ENCODE measurements around the gene KRT33A. TPM values are rescaled to one million over a fixed set of nuclear protein-coding genes. Genes with fewer than 3 reads are reported as not detected.

Gene KRT33A
- total RNA-seq, 1 experiment from 2014 or later = not detected

- Histone ChIP-seq H3K56ac (ENCODE audit: insufficient read length, low read depth, low read length) (no peak overlapping the region), H3K9me3 (ENCODE audit: control insufficient read depth, low read depth, low read length) (no peaks in the 10 kb centered on the region), H4K91ac (ENCODE audit: insufficient read length, low read depth, low read length) (no peak overlapping the region), H3K79me1 (ENCODE audit: insufficient read depth, low read depth, low read length, poor library complexity, severe bottlenecking) (no peaks in the 10 kb centered on the region), H3K23ac (ENCODE audit: insufficient read length, low read depth, low read length) (no peak overlapping the region), H4K8ac (replicated peaks; ENCODE audit: insufficient read length, low read depth, low read length) (no peak overlapping the region), H3K18ac (ENCODE audit: insufficient read length, low read depth, low read length) (no peak overlapping the region), H3K14ac (ENCODE audit: insufficient read depth, low read length) (no peak overlapping the region), H4K5ac (ENCODE audit: insufficient read length, low read depth, low read length) (no peak overlapping the region), H3T11ph (ENCODE audit: low read length) (no peak overlapping the region), H2AK5ac (ENCODE audit: insufficient read length, low read length) (no peak overlapping the region), H2BK20ac (ENCODE audit: low read depth, low read length, poor library complexity, severe bottlenecking) (no peak overlapping the region), H2BK120ac (ENCODE audit: low read depth, low read length, poor library complexity, severe bottlenecking) (no peak overlapping the region), H3K4me2 (ENCODE audit: insufficient read depth, insufficient read length, low read length) (no peak overlapping the region), H3K4ac (ENCODE audit: low read depth, low read length) (no peak overlapping the region), H3K27me3 (ENCODE audit: insufficient read depth, low read length) (no peaks in the 10 kb centered on the region), H2BK15ac (ENCODE audit: low read depth, low read length) (no peak overlapping the region), H2BK5ac (ENCODE audit: insufficient read length, low read length) (no peak overlapping the region), H3K23me2 (ENCODE audit: insufficient read length, low read depth, low read length, poor library complexity, severe bottlenecking) (no peaks in the 10 kb centered on the region), H3K27ac (ENCODE audit: insufficient read length, low read depth, low read length) (no peak overlapping the region), H3K4me1 (ENCODE audit: insufficient read depth, low read length) (no peaks in the 10 kb centered on the region; the same call in 1 of the 2 replicates), H3K9ac (ENCODE audit: extremely low read depth, insufficient read length, low read length) (no peak overlapping the region), H2BK12ac (ENCODE audit: insufficient read length, low read depth, low read length) (no peak overlapping the region), H2AFZ (ENCODE audit: low read length) (no peak overlapping the region), H3K79me2 (ENCODE audit: insufficient read depth, low read length) (no peaks in the 10 kb centered on the region), H4K20me1 (ENCODE audit: control insufficient read depth, insufficient read depth, insufficient read length) (no peaks in the 10 kb centered on the region)
- H3K4me3 Mint-ChIP-seq = no peak overlapping the region
- H3K27ac Mint-ChIP-seq = no peak overlapping the region
- peaks cover 15% of the 10 kb centered on the region for H3K27me3 Mint-ChIP-seq (ENCODE audit: low read depth)
- no peak for TF ChIP-seq CTCF (conservative IDR thresholded peaks at IDR 0.05)
- H3K9me3 Mint-ChIP-seq = no peaks in the 10 kb centered on the region
- DNase-seq = no peak
- peaks cover 0 to 2% of the 10 kb centered on the region in 2 experiments; a peak in 1 of 4 replicates for H3K4me1 Mint-ChIP-seq
- H3K36me3 Mint-ChIP-seq (ENCODE audit: insufficient read depth in 1 of 3, low read depth in 3 of 3) = no peaks in the 10 kb centered on the region
- no CpG with 5 or more reads among the region's 1 CpG for whole genome bisulfite sequencing (ENCODE audit: extremely low coverage, insufficient read length, low lambda C conversion rate)
Observed at GRCh38 chr17:41311111-41311510, 39.5 kb downstream of the KRT33A start.
